Retinal pigment epithelial cell (primary cell): ENCODE measurements around the gene CACNA2D3.

Source experiments
- DNase-seq: peaks from one replicate; pipeline ENCODE4 v3.0.0-alpha.2; 2010; ENCODE audit warnings: low read depth
- H3K4me3 ChIP-seq: 2 replicates; pipeline ENCODE4 v1.5.1; 2011; ENCODE audit warnings: mild to moderate bottlenecking, low read length, control low read depth, moderate library complexity
- CTCF ChIP-seq: conservative IDR thresholded peaks from 2 replicates; pipeline ENCODE4 v1.5.1; 2011; ENCODE audit warnings: low read depth, low read length, control low read depth, inconsistent platforms

The CACNA2D3 gene

GRCh38 chr3:54518011-54518675, 395.8 kb downstream of the CACNA2D3 start:
- no peak overlapping the region for H3K4me3 ChIP-seq
- DNase-seq, result no peak
- no peak for TF ChIP-seq CTCF

GRCh38 chr3:54519493-54519892, 397.1 kb downstream of the CACNA2D3 start:
- TF ChIP-seq CTCF, result no peak
- no peak overlapping the region for H3K4me3 ChIP-seq
- no peak for DNase-seq

GRCh38 chr3:54520060-54520459, 397.7 kb downstream of the CACNA2D3 start:
- TF ChIP-seq CTCF, result no peak
- no peak for DNase-seq
- no peak overlapping the region for H3K4me3 ChIP-seq

GRCh38 chr3:54527521-54527920, 405.2 kb downstream of the CACNA2D3 start:
- no peak for TF ChIP-seq CTCF
- no peak overlapping the region for H3K4me3 ChIP-seq
- no peak for DNase-seq

- no peak for TF ChIP-seq CTCF
- DNase-seq, result no peak
- H3K4me3 ChIP-seq, result no peak overlapping the region
Observed at GRCh38 chr3:54527953-54528352, 405.6 kb downstream of the CACNA2D3 start.

- no peak overlapping the region for H3K4me3 ChIP-seq
- no peak for TF ChIP-seq CTCF
Observed at GRCh38 chr3:54528668-54529067, 406.3 kb downstream of the CACNA2D3 start.

GRCh38 chr3:54530091-54530490, 407.7 kb downstream of the CACNA2D3 start:
- TF ChIP-seq CTCF, result no peak
- DNase-seq, result no peak
- H3K4me3 ChIP-seq, result no peak overlapping the region

More at GRCh38 chr3:54528668-54529067, 406.3 kb downstream of the CACNA2D3 start:
- no peak for DNase-seq
